Cardiac muscle cell (in vitro differentiated cells and primary cell): Measurements from ENCODE around the gene OSGIN1. TPM values are rescaled to one million over a fixed set of nuclear protein-coding genes. Genes with fewer than 3 reads are reported as not detected.

ENCODE experiments used
- DNase-seq, 2 donors: peaks; one replicate each; pipeline versions ENCODE4 v3.0.0 to v3.0.0-alpha.2; 2010 to 2017; ENCODE audit warnings: low read depth in 1 of 2, low spot score in 1 of 2
- H3K27ac ChIP-seq: fragments of 200-600 bp; sonication (generic); 2 replicates; pipeline ENCODE4 v1.5.1; 2016
- H3K27me3 ChIP-seq: fragments of 200-600 bp; sonication (generic); 2 replicates; pipeline ENCODE4 v1.6.0; 2016; ENCODE audit warnings: control low read depth
- H3K36me3 ChIP-seq: fragments of 200-600 bp; sonication (generic); 2 replicates; pipeline ENCODE4 v1.5.1; 2016; ENCODE audit warnings: control low read depth
- H3K4me1 ChIP-seq: fragments of 200-600 bp; sonication (generic); 2 replicates; pipeline ENCODE4 v1.8.1; 2017; ENCODE audit warnings: low read depth, mild to moderate bottlenecking, mixed run types
- H3K4me3 ChIP-seq: fragments of 200-600 bp; sonication (generic); 2 replicates; pipeline ENCODE4 v1.5.1; 2016; ENCODE audit warnings: mild to moderate bottlenecking
- H3K9me3 ChIP-seq: fragments of 200-600 bp; sonication (generic); 2 replicates; pipeline ENCODE4 v1.5.1; 2017; ENCODE audit warnings: low read depth, mild to moderate bottlenecking, control low read depth
- polyA plus RNA-seq: library from polyadenylated mRNA; unstranded; fragments of >200 nt; fragmentation: Nextera tagmentation; extraction: Ambion mirVana; gene quantifications from 2 replicates; pipeline ENCODE4 v1.2.1, GENCODE V29; 2016
- total RNA-seq: library from RNA; depleted of rRNA; stranded (reverse); fragments of >200 nt; gene quantifications from 2 replicates; pipeline ENCODE4 v1.2.3, GENCODE V29; 2016
- TF ChIP-seq, protein P1 (sequence below): IDR thresholded peaks from 2 replicates; pipeline ENCODE4 v1.5.1; 2012; ENCODE audit warnings: low read depth, mild to moderate bottlenecking, low read length

The OSGIN1 gene, protein sequence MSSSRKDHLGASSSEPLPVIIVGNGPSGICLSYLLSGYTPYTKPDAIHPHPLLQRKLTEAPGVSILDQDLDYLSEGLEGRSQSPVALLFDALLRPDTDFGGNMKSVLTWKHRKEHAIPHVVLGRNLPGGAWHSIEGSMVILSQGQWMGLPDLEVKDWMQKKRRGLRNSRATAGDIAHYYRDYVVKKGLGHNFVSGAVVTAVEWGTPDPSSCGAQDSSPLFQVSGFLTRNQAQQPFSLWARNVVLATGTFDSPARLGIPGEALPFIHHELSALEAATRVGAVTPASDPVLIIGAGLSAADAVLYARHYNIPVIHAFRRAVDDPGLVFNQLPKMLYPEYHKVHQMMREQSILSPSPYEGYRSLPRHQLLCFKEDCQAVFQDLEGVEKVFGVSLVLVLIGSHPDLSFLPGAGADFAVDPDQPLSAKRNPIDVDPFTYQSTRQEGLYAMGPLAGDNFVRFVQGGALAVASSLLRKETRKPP
- total RNA-seq (0.60 and 3.4 TPM in 2 replicates), polyA plus RNA-seq (0.76 and 3.4 TPM in 2 replicates)

DNA sequence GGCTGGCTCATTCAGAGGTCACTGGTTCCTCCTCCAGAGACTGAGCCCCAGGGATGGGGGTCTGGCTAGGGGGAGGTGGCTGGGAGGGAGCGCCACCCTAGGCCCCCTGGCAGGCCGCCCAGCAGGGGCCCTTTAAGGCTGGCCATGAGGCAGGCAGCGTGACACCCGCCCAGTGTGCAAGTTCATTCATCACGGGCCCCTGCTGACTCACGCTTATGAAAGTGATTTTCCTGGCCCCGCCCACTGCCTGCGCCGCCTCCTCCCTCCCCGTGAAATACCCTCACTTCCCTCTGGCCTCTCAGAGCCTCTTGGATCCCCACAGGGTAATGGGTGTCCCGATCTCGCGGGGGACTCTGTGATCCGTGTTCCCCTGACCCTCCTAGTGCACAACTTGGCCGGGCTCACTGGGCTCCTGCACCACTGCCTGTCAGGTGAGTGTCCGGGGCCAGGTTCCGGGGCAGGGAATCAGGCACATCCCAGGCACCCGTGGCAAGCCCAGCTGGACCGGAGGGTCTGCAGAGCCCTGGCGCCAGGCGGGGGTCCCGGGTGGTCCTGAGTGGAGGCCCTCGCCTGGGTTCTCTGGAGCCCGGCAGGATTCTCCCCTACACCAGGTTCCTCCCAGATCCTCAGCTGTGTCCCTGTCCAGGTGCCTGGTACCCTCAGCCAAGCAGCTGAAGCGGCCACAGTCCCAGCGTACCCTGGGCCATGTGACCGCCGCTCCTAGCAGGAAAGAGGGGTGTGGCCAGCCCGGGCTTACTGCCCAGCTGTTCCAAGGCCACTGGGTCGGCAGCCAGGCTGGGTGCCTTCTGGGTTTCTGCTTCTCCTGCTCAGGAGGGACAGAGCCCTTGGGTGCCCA, at the start of gene OSGIN1:
Gene OSGIN1 (plus strand): TSS at position 301 of the 856 bp plus-strand sequence. CDS start 4,432 bp downstream, outside the sequence.
- Histone ChIP-seq H3K4me3 (peak within 1 kb of the TSS; percentile 18), H3K36me3 (no peaks in the 10 kb centered on the region), H3K4me1 (peaks cover 7% of the 10 kb centered on the region), H3K27ac (no peak within 1 kb of the TSS), H3K9me3 (no peaks in the 10 kb centered on the region), H3K27me3 (peaks cover 9% of the 10 kb centered on the region)
- TF ChIP-seq, protein P1, sequence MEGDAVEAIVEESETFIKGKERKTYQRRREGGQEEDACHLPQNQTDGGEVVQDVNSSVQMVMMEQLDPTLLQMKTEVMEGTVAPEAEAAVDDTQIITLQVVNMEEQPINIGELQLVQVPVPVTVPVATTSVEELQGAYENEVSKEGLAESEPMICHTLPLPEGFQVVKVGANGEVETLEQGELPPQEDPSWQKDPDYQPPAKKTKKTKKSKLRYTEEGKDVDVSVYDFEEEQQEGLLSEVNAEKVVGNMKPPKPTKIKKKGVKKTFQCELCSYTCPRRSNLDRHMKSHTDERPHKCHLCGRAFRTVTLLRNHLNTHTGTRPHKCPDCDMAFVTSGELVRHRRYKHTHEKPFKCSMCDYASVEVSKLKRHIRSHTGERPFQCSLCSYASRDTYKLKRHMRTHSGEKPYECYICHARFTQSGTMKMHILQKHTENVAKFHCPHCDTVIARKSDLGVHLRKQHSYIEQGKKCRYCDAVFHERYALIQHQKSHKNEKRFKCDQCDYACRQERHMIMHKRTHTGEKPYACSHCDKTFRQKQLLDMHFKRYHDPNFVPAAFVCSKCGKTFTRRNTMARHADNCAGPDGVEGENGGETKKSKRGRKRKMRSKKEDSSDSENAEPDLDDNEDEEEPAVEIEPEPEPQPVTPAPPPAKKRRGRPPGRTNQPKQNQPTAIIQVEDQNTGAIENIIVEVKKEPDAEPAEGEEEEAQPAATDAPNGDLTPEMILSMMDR: no peak
- peak; percentile 87 to 96 for DNase-seq

DNA sequence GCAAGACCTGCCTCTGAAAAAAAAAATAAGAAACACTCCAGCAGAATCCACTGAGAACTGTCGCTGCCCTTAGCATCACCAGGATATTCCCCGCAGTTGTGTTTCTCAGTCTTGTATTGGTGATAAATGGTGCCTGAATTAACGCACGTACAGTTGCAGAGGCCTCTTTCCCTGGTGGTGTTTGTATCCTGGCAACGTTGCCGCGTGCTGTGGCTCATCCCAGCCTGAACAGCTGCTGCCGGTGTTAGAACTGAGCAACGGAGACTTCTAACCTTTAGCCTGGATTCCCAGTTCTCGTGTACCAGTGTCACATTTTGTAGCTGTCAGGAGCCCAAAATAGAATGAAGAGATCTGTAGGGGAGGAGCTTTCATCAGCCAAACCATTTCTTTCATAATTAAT, 49.3 kb upstream of the OSGIN1 start:
- peak overlapping the region; percentile 7 for H3K27ac ChIP-seq

DNA sequence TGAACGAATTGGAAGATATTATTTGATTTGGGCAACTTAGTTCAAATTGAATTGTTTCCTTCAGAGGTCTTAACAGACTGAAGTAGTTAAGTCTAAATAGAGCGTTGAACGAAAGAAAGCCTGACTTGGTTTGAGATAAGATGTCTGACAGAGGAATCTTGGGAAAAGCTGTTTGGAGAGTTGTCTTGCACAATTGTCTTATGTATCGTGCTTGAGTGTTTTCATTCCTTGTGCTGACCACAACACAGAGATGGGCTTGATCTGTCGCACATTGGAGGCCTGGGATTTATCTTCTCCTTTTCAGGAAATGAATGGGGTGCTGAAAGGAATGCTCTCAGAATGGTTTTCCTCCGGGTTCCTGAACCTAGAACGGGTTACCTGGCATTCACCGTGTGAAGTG, 46.4 kb upstream of the OSGIN1 start:
- H3K4me3 ChIP-seq: no peak overlapping the region
- TF ChIP-seq, protein P1: no peak
- peaks cover 3% of the 10 kb centered on the region for H3K36me3 ChIP-seq
- no peaks in the 10 kb centered on the region for H3K9me3 ChIP-seq
- H3K27ac ChIP-seq: peak overlapping the region; percentile 15
- H3K27me3 ChIP-seq: no peaks in the 10 kb centered on the region
- H3K4me1 ChIP-seq: peaks cover 50% of the 10 kb centered on the region
- DNase-seq: peak; percentile 61 to 93

More for the DNA sequence above, 49.3 kb upstream of the OSGIN1 start:
- Histone ChIP-seq H3K4me3 (no peak overlapping the region), H3K4me1 (peaks cover 53% of the 10 kb centered on the region), H3K27me3 (no peaks in the 10 kb centered on the region), H3K9me3 (no peaks in the 10 kb centered on the region), H3K36me3 (no peaks in the 10 kb centered on the region)
- peak; percentile 59 to 64 for DNase-seq
- TF ChIP-seq, protein P1: no peak

DNA sequence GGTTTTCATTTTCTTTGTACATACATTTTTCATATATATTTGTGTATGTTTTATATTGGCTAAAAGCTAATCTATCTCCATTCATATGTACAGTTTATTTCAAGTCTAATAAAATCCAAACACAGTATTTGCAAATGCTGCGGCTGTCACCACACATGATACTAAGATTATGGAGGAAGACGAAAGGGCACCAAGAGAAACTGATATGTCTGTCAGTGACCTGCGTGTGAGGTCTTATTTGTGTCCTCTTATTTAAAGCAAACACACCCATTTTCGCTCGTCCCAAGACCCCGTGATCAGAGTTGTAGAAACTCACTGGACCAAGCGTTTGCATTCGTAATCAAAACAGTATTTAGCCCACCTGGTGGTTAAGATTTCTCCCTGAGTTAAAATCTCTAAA, 45.9 kb upstream of the OSGIN1 start:
- Histone ChIP-seq H3K9me3 (no peaks in the 10 kb centered on the region), H3K4me3 (no peak overlapping the region)

More for the DNA sequence above, 45.9 kb upstream of the OSGIN1 start:
- Histone ChIP-seq H3K27me3 (no peaks in the 10 kb centered on the region), H3K4me1 (peaks cover 50% of the 10 kb centered on the region), H3K36me3 (peaks cover 4% of the 10 kb centered on the region), H3K27ac (peak overlapping the region; percentile 15)
- TF ChIP-seq, protein P1: no peak
- no peak for DNase-seq
